ENCODE data around the gene HLA-C. TPM values are rescaled to one million over a fixed set of nuclear protein-coding genes. Genes with fewer than 3 reads are reported as not detected.
"Not testable (repeated sequence)": the region's sequence is repeated elsewhere in the genome, so short reads cannot be mapped to it uniquely, and the experiment has no call there.

Gene HLA-C
- polyA plus RNA-seq, 1 experiment, result 776 TPM

- Histone ChIP-seq H3K27me3 (ENCODE audit: control insufficient read depth, insufficient read depth, low read length) (peaks cover 4% of the 10 kb centered on the region), H3K36me3 (ENCODE audit: control insufficient read depth, insufficient read depth, low read length) (no peaks in the 10 kb centered on the region), H3K4me3 (ENCODE audit: low read depth, low read length) (no peak overlapping the region)
- POLR2A ChIA-PET, result no interaction called here
- CTCF ChIA-PET, result no interaction called here
- no peak for DNase-seq (ENCODE audit: low read depth)
- TF ChIP-seq CTCF (IDR thresholded peaks at IDR 0.05; ENCODE audit: insufficient read depth, low read depth, low read length), result no peak
These were observed 22.7 kb downstream of the HLA-C start for GRCh38 chr6:31249184-31249583.

GRCh38 chr6:31247813-31248212 is 24.1 kb downstream of the HLA-C start:
- CTCF ChIA-PET, result no interaction called here
- peaks cover 4% of the 10 kb centered on the region for H3K27me3 ChIP-seq (ENCODE audit: control insufficient read depth, insufficient read depth, low read length)
- DNase-seq (ENCODE audit: low read depth), result no peak
- no peaks in the 10 kb centered on the region for H3K36me3 ChIP-seq (ENCODE audit: control insufficient read depth, insufficient read depth, low read length)
- H3K4me3 ChIP-seq (ENCODE audit: low read depth, low read length), result no peak overlapping the region
- no peak for TF ChIP-seq CTCF (IDR thresholded peaks at IDR 0.05; ENCODE audit: insufficient read depth, low read depth, low read length)
- POLR2A ChIA-PET, result no interaction called here

GRCh38 chr6:31246051-31246521 is 25.8 kb downstream of the HLA-C start:
- Histone ChIP-seq H3K36me3 (ENCODE audit: control insufficient read depth, insufficient read depth, low read length) (no peaks in the 10 kb centered on the region), H3K4me3 (ENCODE audit: low read depth, low read length) (no peak overlapping the region), H3K27me3 (ENCODE audit: control insufficient read depth, insufficient read depth, low read length) (peaks cover 9% of the 10 kb centered on the region)
- POLR2A ChIA-PET, result no interaction called here
- no peak for TF ChIP-seq CTCF (IDR thresholded peaks at IDR 0.05; ENCODE audit: insufficient read depth, low read depth, low read length)
- peak; percentile 50 for DNase-seq (ENCODE audit: low read depth)
- CTCF ChIA-PET, result no interaction called here

- CTCF ChIA-PET, result no interaction called here
- POLR2A ChIA-PET, result no interaction called here
These were observed 28.4 kb downstream of the HLA-C start for GRCh38 chr6:31243508-31243907.

GRCh38 chr6:31239854-31240253 is 32.0 kb downstream of the HLA-C start:
- ChIA-PET POLR2A (no interaction called here), CTCF (no interaction called here)
- Histone ChIP-seq H3K36me3 (ENCODE audit: control insufficient read depth, insufficient read depth, low read length) (no peaks in the 10 kb centered on the region), H3K4me3 (ENCODE audit: low read depth, low read length) (no peak overlapping the region), H3K27me3 (ENCODE audit: control insufficient read depth, insufficient read depth, low read length) (peaks cover 10% of the 10 kb centered on the region; the same call in 1 of the 2 replicates)
- TF ChIP-seq CTCF (IDR thresholded peaks at IDR 0.05; ENCODE audit: insufficient read depth, low read depth, low read length), result no peak
- no peak for DNase-seq (ENCODE audit: low read depth)

More at GRCh38 chr6:31243508-31243907, 28.4 kb downstream of the HLA-C start:
- peaks cover 5% of the 10 kb centered on the region; the same call in 1 of the 2 replicates for H3K27me3 ChIP-seq (ENCODE audit: control insufficient read depth, insufficient read depth, low read length)
- no peaks in the 10 kb centered on the region for H3K36me3 ChIP-seq (ENCODE audit: control insufficient read depth, insufficient read depth, low read length)
- DNase-seq (ENCODE audit: low read depth), result no peak
- no peak overlapping the region for H3K4me3 ChIP-seq (ENCODE audit: low read depth, low read length)
- TF ChIP-seq CTCF (IDR thresholded peaks at IDR 0.05; ENCODE audit: insufficient read depth, low read depth, low read length), result no peak

- DNase-seq (ENCODE audit: low read depth); CTCF ChIA-PET; H3K36me3 ChIP-seq (ENCODE audit: control insufficient read depth, insufficient read depth, low read length); POLR2A ChIA-PET; H3K27me3 ChIP-seq (ENCODE audit: control insufficient read depth, insufficient read depth, low read length); H3K4me3 ChIP-seq (ENCODE audit: low read depth, low read length): not testable (repeated sequence)
These were observed 37.8 kb downstream of the HLA-C start for GRCh38 chr6:31234101-31234500.

Measured in BJ (cell line).